Osteocyte (in vitro differentiated cells): ENCODE data around the gene KIF15. TPM values are rescaled to one million over a fixed set of nuclear protein-coding genes. Genes with fewer than 3 reads are reported as not detected.

ENCODE experiments used
- DNase-seq: peaks from one replicate; pipeline ENCODE4 v3.0.0; 2021; ENCODE audit warnings: mixed read lengths; ENCODE audit not compliant: unreplicated experiment; ENCODE audit errors: extremely low spot score
- H3K27ac Mint-ChIP-seq: one replicate; pipeline ENCODE4 v1.8.0; 2021; ENCODE audit warnings: mild to moderate bottlenecking, mixed read lengths; ENCODE audit not compliant: unreplicated experiment
- H3K27me3 Mint-ChIP-seq: one replicate; pipeline ENCODE4 v1.8.0; 2021; ENCODE audit warnings: mixed read lengths; ENCODE audit not compliant: unreplicated experiment
- H3K36me3 Mint-ChIP-seq: one replicate; pipeline ENCODE4 v1.8.0; 2021; ENCODE audit warnings: mixed read lengths; ENCODE audit not compliant: unreplicated experiment
- H3K4me1 Mint-ChIP-seq: one replicate; pipeline ENCODE4 v1.8.0; 2021; ENCODE audit warnings: mixed read lengths; ENCODE audit not compliant: unreplicated experiment
- H3K4me3 Mint-ChIP-seq: one replicate; pipeline ENCODE4 v1.8.0; 2021; ENCODE audit warnings: mild to moderate bottlenecking, moderate library complexity, mixed read lengths; ENCODE audit not compliant: unreplicated experiment
- H3K9me3 Mint-ChIP-seq: one replicate; pipeline ENCODE4 v1.8.0; 2021; ENCODE audit warnings: mixed read lengths; ENCODE audit not compliant: unreplicated experiment
- total RNA-seq: library from RNA; stranded (reverse); gene quantifications from 2 replicates; pipeline ENCODE4 v1.2.1, GENCODE V29; 2021
- TF ChIP-seq, protein P1 (sequence below): fragments of 200-600 bp; sonication (generic); IDR thresholded peaks from 2 replicates; pipeline ENCODE4 v1.5.0; 2021; ENCODE audit warnings: antibody characterized with exemption, mild to moderate bottlenecking, moderate library complexity

Gene KIF15
- total RNA-seq, 1 donor from 2014 or later = 3.1 TPM

DNA sequence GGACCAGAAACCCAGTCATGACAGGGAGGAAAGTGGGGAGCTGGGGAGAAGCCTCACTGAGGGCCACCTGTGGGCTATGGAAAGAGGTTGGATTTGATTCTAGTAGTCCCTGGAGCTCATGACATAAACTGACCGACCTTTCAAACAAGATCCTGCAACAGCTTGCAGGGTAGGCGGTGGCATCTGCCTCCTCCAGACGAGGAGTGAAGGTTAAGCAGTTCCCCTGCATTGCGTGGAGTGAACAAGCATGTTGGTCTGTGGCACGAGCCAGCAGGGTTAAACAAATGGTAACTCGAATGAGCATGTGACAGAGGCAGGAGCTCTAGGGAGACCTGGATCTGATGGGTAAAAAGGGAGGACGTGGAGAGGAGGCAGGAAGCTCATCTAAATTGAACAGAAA, 125.5 kb downstream of the KIF15 start:
- Mint-ChIP-seq H3K9me3 (no peaks in the 10 kb centered on the region), H3K27ac (peak overlapping the region; percentile 81), H3K4me3 (no peak overlapping the region)

DNA sequence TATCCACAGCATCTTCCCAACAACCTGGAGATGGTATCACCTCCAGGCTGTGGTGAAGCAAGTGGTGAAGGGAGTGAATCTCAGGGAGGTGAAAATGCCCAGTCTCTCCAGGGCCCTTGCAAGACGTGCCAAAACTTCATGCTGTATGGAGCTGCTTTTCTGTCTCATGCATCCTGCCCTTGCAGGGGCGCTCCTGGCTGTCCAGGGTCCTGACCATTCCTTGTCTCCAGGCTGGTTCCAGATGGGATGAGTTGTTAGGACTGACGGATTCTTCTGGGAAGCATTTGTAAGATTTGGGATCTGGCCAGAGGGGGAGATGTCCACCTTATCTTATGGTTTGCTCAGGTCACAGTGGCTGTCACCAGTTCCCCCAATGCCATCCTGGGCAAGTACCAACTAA, 128.7 kb downstream of the KIF15 start:
- Mint-ChIP-seq H3K36me3 (no peaks in the 10 kb centered on the region), H3K4me3 (no peak overlapping the region), H3K27ac (no peak overlapping the region), H3K27me3 (no peaks in the 10 kb centered on the region), H3K4me1 (peaks cover 45% of the 10 kb centered on the region), H3K9me3 (no peaks in the 10 kb centered on the region)
- TF ChIP-seq, protein P1, sequence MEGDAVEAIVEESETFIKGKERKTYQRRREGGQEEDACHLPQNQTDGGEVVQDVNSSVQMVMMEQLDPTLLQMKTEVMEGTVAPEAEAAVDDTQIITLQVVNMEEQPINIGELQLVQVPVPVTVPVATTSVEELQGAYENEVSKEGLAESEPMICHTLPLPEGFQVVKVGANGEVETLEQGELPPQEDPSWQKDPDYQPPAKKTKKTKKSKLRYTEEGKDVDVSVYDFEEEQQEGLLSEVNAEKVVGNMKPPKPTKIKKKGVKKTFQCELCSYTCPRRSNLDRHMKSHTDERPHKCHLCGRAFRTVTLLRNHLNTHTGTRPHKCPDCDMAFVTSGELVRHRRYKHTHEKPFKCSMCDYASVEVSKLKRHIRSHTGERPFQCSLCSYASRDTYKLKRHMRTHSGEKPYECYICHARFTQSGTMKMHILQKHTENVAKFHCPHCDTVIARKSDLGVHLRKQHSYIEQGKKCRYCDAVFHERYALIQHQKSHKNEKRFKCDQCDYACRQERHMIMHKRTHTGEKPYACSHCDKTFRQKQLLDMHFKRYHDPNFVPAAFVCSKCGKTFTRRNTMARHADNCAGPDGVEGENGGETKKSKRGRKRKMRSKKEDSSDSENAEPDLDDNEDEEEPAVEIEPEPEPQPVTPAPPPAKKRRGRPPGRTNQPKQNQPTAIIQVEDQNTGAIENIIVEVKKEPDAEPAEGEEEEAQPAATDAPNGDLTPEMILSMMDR = no peak
- no peak for DNase-seq

More for the DNA sequence above, 125.5 kb downstream of the KIF15 start:
- no peak for DNase-seq
- Mint-ChIP-seq H3K36me3 (no peaks in the 10 kb centered on the region), H3K4me1 (peaks cover 51% of the 10 kb centered on the region), H3K27me3 (no peaks in the 10 kb centered on the region)
- TF ChIP-seq, protein P1 = no peak

DNA sequence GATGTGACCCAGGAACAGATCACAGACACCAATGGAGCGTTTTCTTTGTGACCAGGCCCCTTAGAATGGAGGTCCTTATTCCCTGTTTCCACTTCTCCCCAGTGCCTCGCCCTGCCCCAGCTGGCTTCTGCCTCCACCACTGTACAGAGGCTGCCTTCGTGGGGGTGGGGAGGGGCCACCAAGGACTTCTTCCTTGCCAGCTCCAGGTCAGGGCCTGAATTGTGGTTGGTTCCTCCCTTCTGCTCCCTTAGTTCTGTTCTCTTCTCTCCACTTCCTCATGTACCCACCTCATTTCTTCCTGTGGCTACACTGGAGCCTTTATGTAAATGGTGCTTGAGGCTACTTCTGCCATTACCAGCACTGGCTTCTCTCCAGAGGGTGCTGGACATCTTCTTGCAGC, 129.3 kb downstream of the KIF15 start:
- Mint-ChIP-seq H3K4me1 (peaks cover 43% of the 10 kb centered on the region), H3K9me3 (no peaks in the 10 kb centered on the region)

DNA sequence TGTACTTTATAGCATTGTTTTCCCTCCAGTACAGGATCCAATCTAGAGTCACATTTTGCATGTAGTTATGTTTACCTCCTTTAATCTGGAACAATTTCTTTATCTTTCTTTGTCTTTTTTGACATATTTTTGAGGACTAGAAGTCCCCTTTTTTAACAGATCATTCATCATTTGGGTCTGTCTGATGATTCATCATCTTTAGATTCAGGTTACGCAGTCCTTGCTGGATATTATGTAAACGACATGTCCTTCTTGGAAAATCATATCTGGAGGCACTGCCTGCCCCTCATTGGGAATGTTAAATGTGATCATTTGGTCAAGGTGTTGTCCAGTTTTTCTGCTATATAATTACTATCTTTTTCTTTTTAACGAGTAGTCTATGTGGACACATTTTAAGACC, 131.1 kb downstream of the KIF15 start:
- H3K36me3 Mint-ChIP-seq = no peaks in the 10 kb centered on the region
- H3K27ac Mint-ChIP-seq = peak overlapping the region; percentile 19
- TF ChIP-seq, protein P1 = no peak
- no peaks in the 10 kb centered on the region for H3K9me3 Mint-ChIP-seq
- H3K27me3 Mint-ChIP-seq = no peaks in the 10 kb centered on the region
- H3K4me3 Mint-ChIP-seq = no peak overlapping the region
- no peak for DNase-seq
- peaks cover 31% of the 10 kb centered on the region for H3K4me1 Mint-ChIP-seq

More for the DNA sequence above, 129.3 kb downstream of the KIF15 start:
- no peaks in the 10 kb centered on the region for H3K27me3 Mint-ChIP-seq
- TF ChIP-seq, protein P1 = no peak
- no peaks in the 10 kb centered on the region for H3K36me3 Mint-ChIP-seq
- no peak for DNase-seq
- no peak overlapping the region for H3K4me3 Mint-ChIP-seq
- no peak overlapping the region for H3K27ac Mint-ChIP-seq

DNA sequence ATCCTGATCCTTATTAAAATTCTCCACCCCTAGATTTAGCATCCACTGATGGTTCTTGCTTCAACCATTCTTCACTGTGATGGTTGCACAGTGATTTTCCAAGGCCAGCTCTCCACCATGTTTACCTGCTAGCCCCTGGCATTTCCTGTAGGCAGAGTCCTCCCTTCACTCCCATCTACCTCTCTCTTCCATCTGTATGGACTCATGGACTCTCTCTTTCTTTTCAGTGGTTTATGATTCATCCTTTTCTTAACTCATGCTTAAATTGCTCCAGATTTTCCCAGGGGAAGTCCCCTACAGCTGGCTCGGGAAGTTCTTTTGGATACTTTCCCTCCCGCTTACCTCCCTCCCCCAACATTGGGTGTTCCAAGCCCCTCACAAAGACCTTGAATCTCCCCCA, 131.5 kb downstream of the KIF15 start:
- H3K4me1 Mint-ChIP-seq = peaks cover 31% of the 10 kb centered on the region
- H3K27me3 Mint-ChIP-seq = no peaks in the 10 kb centered on the region
- H3K36me3 Mint-ChIP-seq = no peaks in the 10 kb centered on the region
- no peaks in the 10 kb centered on the region for H3K9me3 Mint-ChIP-seq
- H3K4me3 Mint-ChIP-seq = no peak overlapping the region
- TF ChIP-seq, protein P1 = no peak
- H3K27ac Mint-ChIP-seq = peak overlapping the region; percentile 19
- no peak for DNase-seq
